ENCODE measurements around the gene PSMD5.

Gene PSMD5

GRCh38 chr9:120868676-120869359 lies 26.1 kb upstream of the PSMD5 start:
- intact Hi-C loops (cut with micrococcal nuclease) = loop anchor here (1.0 to 2.0 kb wide), 3 partner anchors 26 to 76 kb away; partner anchors contain the start of gene FBXW2
- peak overlapping the region; percentile 85 for H3K27ac Mint-ChIP-seq
- peaks cover 21% of the 10 kb centered on the region for H3K4me1 Mint-ChIP-seq (ENCODE audit: low read depth)
- H3K36me3 Mint-ChIP-seq (ENCODE audit: low read depth) = peaks cover 43% of the 10 kb centered on the region
- H3K9me3 Mint-ChIP-seq = no peaks in the 10 kb centered on the region
- H3K4me3 Mint-ChIP-seq = peak overlapping the region; percentile 94
- no peaks in the 10 kb centered on the region for H3K27me3 Mint-ChIP-seq

GRCh38 chr9:120868339-120868675 lies 25.6 kb upstream of the PSMD5 start:
- H3K4me3 Mint-ChIP-seq = peak overlapping the region; percentile 70
- no peaks in the 10 kb centered on the region for H3K9me3 Mint-ChIP-seq
- peaks cover 43% of the 10 kb centered on the region for H3K36me3 Mint-ChIP-seq (ENCODE audit: low read depth)
- peaks cover 21% of the 10 kb centered on the region for H3K4me1 Mint-ChIP-seq (ENCODE audit: low read depth)
- intact Hi-C loops (cut with micrococcal nuclease) = loop anchor here (1.0 to 2.0 kb wide), 3 partner anchors 25 to 76 kb away; partner anchors contain the start of gene FBXW2
- no peaks in the 10 kb centered on the region for H3K27me3 Mint-ChIP-seq
- H3K27ac Mint-ChIP-seq = peak overlapping the region; percentile 85

- Mint-ChIP-seq H3K27me3 (no peaks in the 10 kb centered on the region), H3K36me3 (ENCODE audit: low read depth) (peaks cover 43% of the 10 kb centered on the region), H3K4me1 (ENCODE audit: low read depth) (peaks cover 24% of the 10 kb centered on the region), H3K27ac (peak overlapping the region; percentile 85), H3K4me3 (peak overlapping the region; percentile 70), H3K9me3 (no peaks in the 10 kb centered on the region)
- intact Hi-C loops (cut with micrococcal nuclease) = loop anchor here (1.0 to 2.0 kb wide), 3 partner anchors 25 to 75 kb away; partner anchors contain the start of gene FBXW2
These were observed 25.1 kb upstream of the PSMD5 start for GRCh38 chr9:120867676-120868338.

- no peak overlapping the region for H3K27ac Mint-ChIP-seq
- intact Hi-C loops (cut with micrococcal nuclease) = no loop called here
- H3K4me3 Mint-ChIP-seq = no peak overlapping the region
- H3K4me1 Mint-ChIP-seq (ENCODE audit: low read depth) = peaks cover 29% of the 10 kb centered on the region
- H3K36me3 Mint-ChIP-seq (ENCODE audit: low read depth) = peaks cover 43% of the 10 kb centered on the region
- H3K9me3 Mint-ChIP-seq = no peaks in the 10 kb centered on the region
- H3K27me3 Mint-ChIP-seq = no peaks in the 10 kb centered on the region
These were observed 23.9 kb upstream of the PSMD5 start for GRCh38 chr9:120866651-120867050.

GRCh38 chr9:120865809-120866208 lies 23.1 kb upstream of the PSMD5 start:
- no peaks in the 10 kb centered on the region for H3K27me3 Mint-ChIP-seq
- peak overlapping the region; percentile 47 for H3K27ac Mint-ChIP-seq
- intact Hi-C loops (cut with micrococcal nuclease) = no loop called here
- H3K4me1 Mint-ChIP-seq (ENCODE audit: low read depth) = peaks cover 29% of the 10 kb centered on the region
- H3K36me3 Mint-ChIP-seq (ENCODE audit: low read depth) = peaks cover 48% of the 10 kb centered on the region
- no peaks in the 10 kb centered on the region for H3K9me3 Mint-ChIP-seq
- no peak overlapping the region for H3K4me3 Mint-ChIP-seq

GRCh38 chr9:120865176-120865575 lies 22.5 kb upstream of the PSMD5 start:
- Mint-ChIP-seq H3K36me3 (ENCODE audit: low read depth) (peaks cover 54% of the 10 kb centered on the region), H3K27me3 (no peaks in the 10 kb centered on the region), H3K4me3 (no peak overlapping the region), H3K9me3 (no peaks in the 10 kb centered on the region), H3K4me1 (ENCODE audit: low read depth) (peaks cover 26% of the 10 kb centered on the region), H3K27ac (peak overlapping the region; percentile 47)
- intact Hi-C loops (cut with micrococcal nuclease) = no loop called here

- peaks cover 59% of the 10 kb centered on the region for H3K36me3 Mint-ChIP-seq (ENCODE audit: low read depth)
- no peaks in the 10 kb centered on the region for H3K27me3 Mint-ChIP-seq
- peaks cover 21% of the 10 kb centered on the region for H3K4me1 Mint-ChIP-seq (ENCODE audit: low read depth)
- H3K9me3 Mint-ChIP-seq = no peaks in the 10 kb centered on the region
- H3K27ac Mint-ChIP-seq = no peak overlapping the region
- intact Hi-C loops (cut with micrococcal nuclease) = no loop called here
- H3K4me3 Mint-ChIP-seq = no peak overlapping the region
These were observed 22.0 kb upstream of the PSMD5 start for GRCh38 chr9:120864719-120865118.

GRCh38 chr9:120863833-120864232 lies 21.1 kb upstream of the PSMD5 start:
- Mint-ChIP-seq H3K27ac (no peak overlapping the region), H3K27me3 (no peaks in the 10 kb centered on the region), H3K9me3 (no peaks in the 10 kb centered on the region), H3K4me1 (ENCODE audit: low read depth) (peaks cover 15% of the 10 kb centered on the region), H3K36me3 (ENCODE audit: low read depth) (peaks cover 64% of the 10 kb centered on the region), H3K4me3 (no peak overlapping the region)
- intact Hi-C loops (cut with micrococcal nuclease) = no loop called here

GRCh38 chr9:120862452-120862851 lies 19.7 kb upstream of the PSMD5 start:
- Mint-ChIP-seq H3K4me1 (ENCODE audit: low read depth) (peaks cover 16% of the 10 kb centered on the region), H3K27ac (no peak overlapping the region), H3K27me3 (no peaks in the 10 kb centered on the region), H3K36me3 (ENCODE audit: low read depth) (peaks cover 78% of the 10 kb centered on the region), H3K4me3 (no peak overlapping the region), H3K9me3 (no peaks in the 10 kb centered on the region)
- intact Hi-C loops (cut with micrococcal nuclease) = no loop called here

GRCh38 chr9:120861935-120862334 lies 19.2 kb upstream of the PSMD5 start:
- intact Hi-C loops (cut with micrococcal nuclease) = no loop called here

GRCh38 chr9:120860083-120860482 lies 17.4 kb upstream of the PSMD5 start:
- Mint-ChIP-seq H3K27me3 (no peaks in the 10 kb centered on the region), H3K4me3 (no peak overlapping the region), H3K36me3 (ENCODE audit: low read depth) (peaks cover 80% of the 10 kb centered on the region), H3K9me3 (no peaks in the 10 kb centered on the region), H3K4me1 (ENCODE audit: low read depth) (peaks cover 16% of the 10 kb centered on the region), H3K27ac (no peak overlapping the region)
- intact Hi-C loops (cut with micrococcal nuclease) = no loop called here

More at GRCh38 chr9:120861935-120862334, 19.2 kb upstream of the PSMD5 start:
- Mint-ChIP-seq H3K27ac (no peak overlapping the region), H3K4me1 (ENCODE audit: low read depth) (peaks cover 16% of the 10 kb centered on the region), H3K4me3 (no peak overlapping the region), H3K27me3 (no peaks in the 10 kb centered on the region), H3K36me3 (ENCODE audit: low read depth) (peaks cover 83% of the 10 kb centered on the region), H3K9me3 (no peaks in the 10 kb centered on the region)

GRCh38 chr9:120859361-120859760 lies 16.6 kb upstream of the PSMD5 start:
- intact Hi-C loops (cut with micrococcal nuclease) = no loop called here
- no peaks in the 10 kb centered on the region for H3K9me3 Mint-ChIP-seq
- H3K27ac Mint-ChIP-seq = no peak overlapping the region
- peaks cover 84% of the 10 kb centered on the region for H3K36me3 Mint-ChIP-seq (ENCODE audit: low read depth)
- no peaks in the 10 kb centered on the region for H3K27me3 Mint-ChIP-seq
- H3K4me3 Mint-ChIP-seq = no peak overlapping the region
- peaks cover 16% of the 10 kb centered on the region for H3K4me1 Mint-ChIP-seq (ENCODE audit: low read depth)

- Mint-ChIP-seq H3K27me3 (no peaks in the 10 kb centered on the region), H3K4me3 (no peak overlapping the region), H3K4me1 (ENCODE audit: low read depth) (peaks cover 14% of the 10 kb centered on the region), H3K27ac (no peak overlapping the region), H3K36me3 (ENCODE audit: low read depth) (peaks cover 70% of the 10 kb centered on the region), H3K9me3 (no peaks in the 10 kb centered on the region)
- intact Hi-C loops (cut with micrococcal nuclease) = no loop called here
These were observed 15.2 kb upstream of the PSMD5 start for GRCh38 chr9:120857902-120858301.

GRCh38 chr9:120857481-120857880 lies 14.8 kb upstream of the PSMD5 start:
- no peak overlapping the region for H3K27ac Mint-ChIP-seq
- peaks cover 69% of the 10 kb centered on the region for H3K36me3 Mint-ChIP-seq (ENCODE audit: low read depth)
- peaks cover 9% of the 10 kb centered on the region for H3K4me1 Mint-ChIP-seq (ENCODE audit: low read depth)
- H3K27me3 Mint-ChIP-seq = no peaks in the 10 kb centered on the region
- H3K9me3 Mint-ChIP-seq = no peaks in the 10 kb centered on the region
- H3K4me3 Mint-ChIP-seq = no peak overlapping the region
- intact Hi-C loops (cut with micrococcal nuclease) = no loop called here
